ENCODE results near the gene GID8.

Gene GID8

DNA sequence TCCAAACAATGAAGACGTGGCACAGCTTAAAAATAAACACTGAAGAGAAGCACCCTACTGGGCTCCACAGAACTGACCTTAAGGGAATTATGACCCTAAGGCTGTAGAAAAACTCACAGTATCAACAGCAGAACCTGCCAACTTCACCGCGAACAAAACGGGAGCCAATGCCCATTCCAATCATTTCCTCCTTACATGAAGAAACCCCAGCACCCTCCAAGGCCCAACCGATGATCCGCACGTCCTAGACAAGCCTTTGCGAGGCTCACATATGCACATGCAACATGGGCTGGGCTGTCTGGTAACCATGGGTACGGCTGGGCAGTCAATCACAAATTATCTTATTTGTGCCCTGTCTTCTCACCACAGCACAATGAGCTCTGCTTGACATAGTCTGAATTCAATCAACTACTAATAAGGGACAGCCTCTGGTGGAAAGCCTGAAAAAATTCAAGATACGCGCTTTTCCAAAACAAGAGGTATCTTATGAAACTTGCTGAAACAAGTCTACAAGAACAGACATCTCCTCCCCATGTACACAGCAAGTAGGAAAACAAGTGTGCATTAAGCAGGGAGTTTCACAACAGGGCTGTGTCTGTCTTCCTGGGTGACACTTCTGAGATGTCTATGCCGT, 13.4 kb upstream of the GID8 start:
- Histone ChIP-seq H3K36me3 (ENCODE audit: control insufficient read depth, insufficient read depth, low read length) (no peaks in the 10 kb centered on the region), H3K4me3 (ENCODE audit: low read depth, low read length) (peak overlapping the region; percentile 76), H3K4me1 (ENCODE audit: control insufficient read depth, insufficient read depth, low read length) (peaks cover 60% of the 10 kb centered on the region), H3K27me3 (ENCODE audit: control insufficient read depth, insufficient read depth, low read length) (no peaks in the 10 kb centered on the region), H3K9me3 (ENCODE audit: control insufficient read depth, insufficient read depth, low read depth, low read length) (no peaks in the 10 kb centered on the region), H3K27ac (ENCODE audit: low read depth, low read length) (no peak overlapping the region), H3K9ac (ENCODE audit: low read length) (peak overlapping the region; percentile 86)

DNA sequence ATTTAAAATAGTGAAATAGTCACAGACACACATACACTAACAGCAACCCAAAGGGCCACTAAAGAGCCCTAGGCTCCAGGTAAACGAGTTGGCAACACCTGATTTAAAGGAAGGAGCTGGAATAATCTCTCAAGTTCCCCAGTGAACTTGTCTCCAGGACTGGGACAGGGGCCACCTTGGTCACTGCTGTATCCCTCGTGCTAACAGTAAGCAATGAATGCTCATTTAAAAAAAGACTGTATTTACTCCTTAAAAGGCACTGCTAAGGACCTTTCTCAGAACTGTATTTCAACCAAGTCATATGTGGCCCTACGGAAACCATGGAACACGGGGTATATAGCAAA, 12.9 kb upstream of the GID8 start:
- Histone ChIP-seq H3K27me3 (ENCODE audit: control insufficient read depth, insufficient read depth, low read length) (no peaks in the 10 kb centered on the region), H3K9ac (ENCODE audit: low read length) (peak overlapping the region; percentile 86), H3K27ac (ENCODE audit: low read depth, low read length) (peak overlapping the region; percentile 97; the same call in 1 of the 2 replicates), H3K9me3 (ENCODE audit: control insufficient read depth, insufficient read depth, low read depth, low read length) (no peaks in the 10 kb centered on the region), H3K4me1 (ENCODE audit: control insufficient read depth, insufficient read depth, low read length) (peaks cover 55% of the 10 kb centered on the region), H3K36me3 (ENCODE audit: control insufficient read depth, insufficient read depth, low read length) (no peaks in the 10 kb centered on the region), H3K4me3 (ENCODE audit: low read depth, low read length) (peak overlapping the region; percentile 76)

DNA sequence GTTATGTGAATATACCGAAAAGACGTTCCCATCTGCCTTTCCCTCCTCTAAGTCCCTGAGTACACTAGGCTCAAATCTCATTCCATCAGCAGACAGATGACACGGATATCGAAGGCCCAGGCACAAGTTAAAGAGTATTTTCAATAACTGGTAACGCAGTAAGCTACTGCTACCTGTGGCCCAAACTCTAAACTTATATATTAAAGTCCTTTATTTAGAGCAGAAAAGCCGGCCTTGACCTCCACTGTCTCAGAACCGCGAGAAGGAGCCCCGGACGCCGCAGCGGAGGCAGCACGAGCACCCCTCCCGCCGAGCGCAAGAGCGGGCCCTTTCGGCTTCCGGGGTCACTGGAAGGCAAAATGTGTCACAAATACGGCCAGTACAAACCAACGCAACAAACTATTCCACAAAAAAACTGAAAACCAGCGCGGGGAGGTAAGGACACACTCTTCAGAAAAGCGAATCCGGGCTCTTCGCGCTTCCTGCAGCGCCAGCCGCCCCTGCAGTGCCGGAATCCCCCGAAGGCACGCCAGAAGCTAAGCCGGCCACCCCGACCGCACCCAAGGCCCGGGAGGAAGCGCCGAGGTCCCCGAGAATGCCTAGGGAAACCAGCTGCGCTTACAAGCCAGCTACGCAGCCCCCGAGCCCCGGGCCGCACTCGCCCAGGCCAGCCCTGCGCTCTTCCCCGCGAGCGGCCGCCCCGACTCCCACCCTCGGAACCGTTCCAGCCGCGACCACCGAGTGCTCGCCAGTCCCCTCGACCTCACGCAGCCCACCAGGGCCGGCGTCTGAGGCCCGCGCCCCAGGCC, 12.3 kb upstream of the GID8 start:
- H3K4me1 ChIP-seq (ENCODE audit: control insufficient read depth, insufficient read depth, low read length): peaks cover 55% of the 10 kb centered on the region
- 0 out of 2 replicates have a peak, but pooled peaks cover 1% of the 10 kb centered on the region for H3K36me3 ChIP-seq (ENCODE audit: control insufficient read depth, insufficient read depth, low read length)
- H3K4me3 ChIP-seq (ENCODE audit: low read depth, low read length): peak overlapping the region; percentile 76
- no peaks in the 10 kb centered on the region for H3K9me3 ChIP-seq (ENCODE audit: control insufficient read depth, insufficient read depth, low read depth, low read length)
- peak overlapping the region; percentile 86 for H3K9ac ChIP-seq (ENCODE audit: low read length)
- peak overlapping the region; percentile 97 for H3K27ac ChIP-seq (ENCODE audit: low read depth, low read length)
- H3K27me3 ChIP-seq (ENCODE audit: control insufficient read depth, insufficient read depth, low read length): no peaks in the 10 kb centered on the region

DNA sequence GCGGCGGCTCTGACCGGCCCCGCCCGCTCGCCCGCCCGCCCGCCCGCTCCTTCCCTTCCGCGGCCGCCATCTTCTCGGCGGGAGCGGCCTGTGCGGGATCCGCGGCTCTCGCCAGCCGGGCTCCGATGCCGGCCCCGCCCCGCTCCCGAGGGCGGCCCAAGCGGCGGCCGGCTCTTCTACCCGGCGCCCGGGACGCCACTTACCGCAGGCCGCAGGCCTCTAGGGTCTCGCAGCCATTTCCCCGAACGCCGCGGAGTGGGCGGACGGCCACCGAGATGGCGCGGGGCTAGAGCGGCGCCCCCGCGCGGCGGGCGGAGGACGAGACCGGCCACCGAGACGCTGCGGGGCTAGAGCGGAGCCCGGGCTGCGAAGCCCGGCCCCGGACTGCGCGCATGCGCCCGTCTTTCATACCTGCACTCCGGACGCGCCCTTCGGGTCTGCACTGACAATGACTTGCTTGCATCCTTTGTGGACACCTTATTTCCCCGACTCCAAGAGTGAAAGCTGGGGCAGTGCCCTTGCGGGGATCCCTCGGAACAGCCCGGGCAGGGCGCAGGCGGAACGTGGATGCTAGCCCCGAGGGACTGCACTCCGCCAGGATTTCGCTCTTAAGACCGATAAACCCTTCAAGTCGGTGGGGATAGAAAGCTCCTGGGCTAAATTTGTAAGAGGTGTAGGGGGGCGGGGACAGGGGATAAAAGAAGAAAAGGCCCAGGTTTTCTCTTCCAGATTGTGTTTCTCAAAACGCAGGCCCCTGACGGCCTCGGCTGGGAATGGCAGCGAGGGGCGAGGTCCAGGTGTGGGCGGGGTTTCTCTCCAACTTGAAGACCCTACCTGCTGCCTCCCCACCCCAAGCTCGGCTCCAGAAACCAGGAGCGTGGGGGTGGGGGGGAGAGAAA, 11.5 kb upstream of the GID8 start, which contains the start of gene DIDO1:
DIDO1 (minus strand) TSS at position 277 of the 899 bp plus-strand sequence.
- no peaks in the 10 kb centered on the region for H3K27me3 ChIP-seq (ENCODE audit: control insufficient read depth, insufficient read depth, low read length)
- peaks cover 57% of the 10 kb centered on the region for H3K4me1 ChIP-seq (ENCODE audit: control insufficient read depth, insufficient read depth, low read length)
- peak within 1 kb of the TSS; percentile 76 for H3K4me3 ChIP-seq (ENCODE audit: low read depth, low read length)
- peak within 1 kb of the TSS; percentile 86 for H3K9ac ChIP-seq (ENCODE audit: low read length)
- H3K36me3 ChIP-seq (ENCODE audit: control insufficient read depth, insufficient read depth, low read length): 0 out of 2 replicates have a peak, but pooled peaks cover 3% of the 10 kb centered on the region
- H3K27ac ChIP-seq (ENCODE audit: low read depth, low read length): peak within 1 kb of the TSS; percentile 97
- no peaks in the 10 kb centered on the region for H3K9me3 ChIP-seq (ENCODE audit: control insufficient read depth, insufficient read depth, low read depth, low read length)

DNA sequence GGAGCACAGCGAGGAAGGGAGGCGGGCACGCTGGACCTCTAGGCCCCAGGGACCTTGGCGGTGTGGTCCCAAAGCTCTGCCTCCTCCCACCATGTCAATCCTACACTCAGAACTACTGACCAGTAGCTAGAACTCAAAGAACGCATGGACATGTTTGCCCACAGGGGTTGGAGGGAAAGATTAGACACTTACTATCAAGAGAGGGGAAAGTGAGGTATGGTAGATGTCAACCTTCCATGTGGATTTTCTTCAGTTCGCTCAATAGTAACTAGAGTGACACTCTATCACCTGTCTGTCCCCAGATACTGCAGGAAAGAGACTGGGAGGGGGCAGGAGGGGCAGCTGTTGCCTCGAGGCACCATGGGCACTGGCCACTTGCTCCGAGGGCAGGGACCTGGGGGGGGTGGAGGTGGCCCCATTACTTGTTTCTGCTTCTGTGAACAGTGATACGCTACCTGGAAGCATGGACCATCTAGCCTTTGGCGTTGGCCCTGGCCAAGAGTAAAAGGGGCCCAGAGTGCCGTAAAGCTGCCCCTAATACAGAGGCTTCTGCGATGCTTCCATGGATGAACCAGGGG, 10.7 kb upstream of the GID8 start:
- peaks cover 62% of the 10 kb centered on the region for H3K4me1 ChIP-seq (ENCODE audit: control insufficient read depth, insufficient read depth, low read length)
- H3K27ac ChIP-seq (ENCODE audit: low read depth, low read length): peak overlapping the region; percentile 97
- 0 out of 2 replicates have a peak, but pooled peaks cover 3% of the 10 kb centered on the region for H3K36me3 ChIP-seq (ENCODE audit: control insufficient read depth, insufficient read depth, low read length)
- H3K4me3 ChIP-seq (ENCODE audit: low read depth, low read length): peak overlapping the region; percentile 76
- H3K9ac ChIP-seq (ENCODE audit: low read length): peak overlapping the region; percentile 86
- H3K27me3 ChIP-seq (ENCODE audit: control insufficient read depth, insufficient read depth, low read length): no peaks in the 10 kb centered on the region
- no peaks in the 10 kb centered on the region for H3K9me3 ChIP-seq (ENCODE audit: control insufficient read depth, insufficient read depth, low read depth, low read length)

DNA sequence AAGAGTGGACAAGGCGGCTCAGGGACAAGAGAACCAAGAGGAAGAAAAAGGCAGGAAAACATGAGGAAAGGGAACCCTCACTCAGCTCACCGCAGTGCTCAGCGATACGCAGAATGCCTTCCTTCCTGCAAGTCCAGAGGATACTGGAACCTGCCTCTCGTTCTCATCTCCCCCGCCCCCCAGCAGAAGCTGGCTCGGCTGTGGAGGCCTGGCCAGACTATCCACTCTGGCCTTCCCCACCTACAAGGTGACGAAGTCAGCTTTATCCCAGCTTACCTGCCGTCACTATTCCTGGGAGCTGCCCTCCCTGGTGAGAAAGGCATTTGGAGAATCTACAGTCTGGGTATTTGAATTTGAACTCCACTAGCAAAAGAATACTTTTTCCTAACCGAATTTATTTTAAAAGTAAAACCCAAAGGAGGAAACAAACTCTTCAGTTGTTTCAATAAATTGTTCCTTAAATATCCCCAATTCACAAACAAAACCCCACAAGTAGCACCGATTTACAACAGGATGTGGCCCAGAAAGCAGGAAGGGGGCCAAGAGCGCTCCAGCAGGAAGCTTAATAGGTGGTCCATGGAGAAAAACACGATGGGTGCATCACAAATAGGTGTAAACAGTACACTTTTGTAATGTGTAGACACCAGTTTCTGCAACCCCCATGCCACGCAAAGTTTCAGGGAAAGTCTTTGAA, 9.6 kb upstream of the GID8 start:
- Histone ChIP-seq H3K27ac (ENCODE audit: low read depth, low read length) (peak overlapping the region; percentile 97), H3K27me3 (ENCODE audit: control insufficient read depth, insufficient read depth, low read length) (no peaks in the 10 kb centered on the region), H3K36me3 (ENCODE audit: control insufficient read depth, insufficient read depth, low read length) (peaks cover 5% of the 10 kb centered on the region; the same call in 1 of the 2 replicates), H3K9ac (ENCODE audit: low read length) (peak overlapping the region; percentile 86), H3K4me1 (ENCODE audit: control insufficient read depth, insufficient read depth, low read length) (peaks cover 62% of the 10 kb centered on the region), H3K4me3 (ENCODE audit: low read depth, low read length) (peak overlapping the region; percentile 76), H3K9me3 (ENCODE audit: control insufficient read depth, insufficient read depth, low read depth, low read length) (no peaks in the 10 kb centered on the region)

DNA sequence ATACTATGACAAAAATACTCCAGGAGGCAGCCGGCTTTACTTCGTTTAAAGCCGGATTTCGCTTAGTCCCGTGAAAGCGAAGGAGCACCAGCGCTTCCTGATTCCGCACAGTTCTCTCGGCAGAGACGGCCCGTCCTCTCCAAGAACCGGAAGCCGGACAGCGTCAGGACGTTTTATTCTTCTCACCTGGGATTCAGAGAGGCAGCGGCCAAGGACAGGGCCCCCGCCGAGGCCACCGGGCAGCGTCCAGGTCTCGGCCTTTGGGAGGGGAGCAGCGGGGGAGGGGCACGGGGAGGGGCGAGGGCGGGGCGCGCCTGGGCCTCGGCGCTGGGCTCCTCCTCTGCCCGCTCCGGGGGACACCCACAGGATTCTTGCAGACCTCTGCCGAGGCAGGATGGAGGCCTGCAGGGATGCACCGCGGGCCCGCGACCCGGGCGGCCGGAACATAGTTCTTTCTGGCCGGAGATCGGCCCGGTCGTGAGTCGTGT, 8.9 kb upstream of the GID8 start:
- H3K36me3 ChIP-seq (ENCODE audit: control insufficient read depth, insufficient read depth, low read length): peaks cover 12% of the 10 kb centered on the region
- H3K4me1 ChIP-seq (ENCODE audit: control insufficient read depth, insufficient read depth, low read length): peaks cover 61% of the 10 kb centered on the region
- H3K27ac ChIP-seq (ENCODE audit: low read depth, low read length): peak overlapping the region; percentile 97
- H3K9ac ChIP-seq (ENCODE audit: low read length): peak overlapping the region; percentile 86
- no peaks in the 10 kb centered on the region for H3K27me3 ChIP-seq (ENCODE audit: control insufficient read depth, insufficient read depth, low read length)
- peak overlapping the region; percentile 76 for H3K4me3 ChIP-seq (ENCODE audit: low read depth, low read length)
- no peaks in the 10 kb centered on the region for H3K9me3 ChIP-seq (ENCODE audit: control insufficient read depth, insufficient read depth, low read depth, low read length)

DNA sequence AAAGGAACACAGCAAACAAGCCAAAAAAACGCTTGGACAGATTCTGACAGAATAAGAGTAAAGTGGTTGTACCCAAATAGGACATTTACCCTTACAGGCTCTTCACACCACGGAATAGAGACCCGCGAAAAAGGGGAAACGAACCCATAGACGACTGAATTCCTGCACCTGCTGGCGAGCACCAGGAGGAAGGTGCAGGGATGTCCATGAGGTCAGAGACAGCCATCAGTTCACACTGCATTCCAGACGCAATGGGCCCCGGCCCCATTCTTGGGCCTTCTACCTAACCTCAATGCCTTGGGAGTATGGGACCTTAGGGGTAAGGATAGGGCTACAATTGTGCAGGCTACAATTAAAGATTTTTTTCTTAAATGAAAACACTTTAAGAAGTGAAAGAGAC, 6.5 kb upstream of the GID8 start:
- no peaks in the 10 kb centered on the region for H3K27me3 ChIP-seq (ENCODE audit: control insufficient read depth, insufficient read depth, low read length)
- no peak overlapping the region for H3K4me3 ChIP-seq (ENCODE audit: low read depth, low read length)
- no peak overlapping the region for H3K9ac ChIP-seq (ENCODE audit: low read length)
- H3K9me3 ChIP-seq (ENCODE audit: control insufficient read depth, insufficient read depth, low read depth, low read length): no peaks in the 10 kb centered on the region
- peaks cover 74% of the 10 kb centered on the region for H3K4me1 ChIP-seq (ENCODE audit: control insufficient read depth, insufficient read depth, low read length)
- peaks cover 31% of the 10 kb centered on the region for H3K36me3 ChIP-seq (ENCODE audit: control insufficient read depth, insufficient read depth, low read length)
- no peak overlapping the region for H3K27ac ChIP-seq (ENCODE audit: low read depth, low read length)

DNA sequence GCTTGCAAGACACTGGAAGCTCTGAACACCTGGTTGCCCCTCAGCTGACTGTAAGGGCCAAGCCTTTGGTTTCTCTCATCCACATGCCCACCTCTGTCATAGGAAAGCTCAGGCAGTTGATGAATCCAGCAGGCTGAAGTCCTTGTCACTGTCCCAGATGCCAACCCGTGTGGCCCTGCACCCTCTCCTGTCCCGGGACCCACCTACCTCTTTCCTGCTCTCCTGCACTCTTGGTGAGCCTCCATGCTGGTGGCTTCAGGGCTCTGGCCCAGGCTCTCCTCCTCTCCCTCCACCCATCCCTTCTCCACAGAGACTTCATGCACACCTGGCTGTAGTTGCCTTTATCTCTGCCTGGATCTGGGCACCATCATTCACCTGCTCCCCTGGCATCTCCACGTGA, 4.0 kb upstream of the GID8 start:
- Histone ChIP-seq H3K27me3 (ENCODE audit: control insufficient read depth, insufficient read depth, low read length) (no peaks in the 10 kb centered on the region), H3K36me3 (ENCODE audit: control insufficient read depth, insufficient read depth, low read length) (peaks cover 31% of the 10 kb centered on the region), H3K4me3 (ENCODE audit: low read depth, low read length) (peak overlapping the region; percentile 7; the same call in 1 of the 2 replicates), H3K4me1 (ENCODE audit: control insufficient read depth, insufficient read depth, low read length) (peaks cover 56% of the 10 kb centered on the region), H3K27ac (ENCODE audit: low read depth, low read length) (no peak overlapping the region), H3K9ac (ENCODE audit: low read length) (no peak overlapping the region), H3K9me3 (ENCODE audit: control insufficient read depth, insufficient read depth, low read depth, low read length) (no peaks in the 10 kb centered on the region)

Measured in HUES6 (cell line).